Measurements from ENCODE around the gene ERBIN. TPM values are rescaled to one million over a fixed set of nuclear protein-coding genes. Genes with fewer than 3 reads are reported as not detected.

Gene ERBIN
- polyA plus RNA-seq, 3 donors, result 25.2 to 43.3 (median 28.6) TPM

- Histone ChIP-seq H3K79me2 (ENCODE audit: insufficient read depth, low read length) (peaks cover 52% of the 10 kb centered on the region), H2AFZ (ENCODE audit: insufficient read depth, low read depth, low read length, poor library complexity, severe bottlenecking) (no peak overlapping the region), H3K9me3 (replicated peaks in 1 of 2; ENCODE audit: control insufficient read depth in 1 of 2, insufficient read depth in 1 of 2, low read length in 2 of 2) (no peaks in the 10 kb centered on the region), H3K27ac (ENCODE audit: low read depth in 1 of 2, low read length in 2 of 2) (no peak overlapping the region), H3K36me3 (replicated peaks in 1 of 2; ENCODE audit: control insufficient read depth in 1 of 2, insufficient read depth in 2 of 2, low read length in 2 of 2) (peaks cover 15 to 56% of the 10 kb centered on the region in 2 donors), H3K4me3 (replicated peaks in 1 of 3; ENCODE audit: low read depth in 2 of 3, low read length in 3 of 3) (no peak overlapping the region), H3K4me2 (replicated peaks; ENCODE audit: extremely low read depth, low read length, poor library complexity, severe bottlenecking) (no peak overlapping the region), H4K20me1 (ENCODE audit: insufficient read depth, low read length) (peaks cover 73% of the 10 kb centered on the region), H3K4me1 (ENCODE audit: control insufficient read depth in 1 of 2, insufficient read depth in 2 of 2, low read length in 2 of 2) (no peaks in the 10 kb centered on the region), H3K27me3 (ENCODE audit: control insufficient read depth in 2 of 2, insufficient read depth in 2 of 2, low read length in 2 of 2) (no peaks in the 10 kb centered on the region), H3K9ac (ENCODE audit: insufficient read depth, low read length, poor library complexity, severe bottlenecking) (no peak overlapping the region)
- no peak overlapping the region for H3K27ac Mint-ChIP-seq
- peaks cover 0 to 6% (median 3%) of the 10 kb centered on the region in 7 donors for H3K9me3 Mint-ChIP-seq
- TF ChIP-seq CTCF (IDR thresholded peaks at IDR 0.05), result no peak
- 100% methylated on average over 4 of the region's 14 CpGs for WGBS (ENCODE audit: insufficient coverage)
- DNase-seq, result no peak
- peaks cover 0 to 3% (median 0%) of the 10 kb centered on the region in 3 donors for H3K27me3 Mint-ChIP-seq (ENCODE audit: low read depth in 3 of 3)
- H3K4me1 Mint-ChIP-seq, result peaks cover 8% of the 10 kb centered on the region
- H3K36me3 Mint-ChIP-seq, result peaks cover 45 to 50% of the 10 kb centered on the region in 2 donors
- intact Hi-C loops (cut with micrococcal nuclease), result no loop called here
- no peak overlapping the region for H3K4me3 Mint-ChIP-seq
Measured at GRCh38 chr5:66004216-66004615, 77.8 kb downstream of the ERBIN start.

GRCh38 chr5:66009277-66009676 is 82.9 kb downstream of the ERBIN start:
- no peak overlapping the region for H3K27ac ChIP-seq (ENCODE audit: low read depth in 1 of 2, low read length in 2 of 2)
- no peaks in the 10 kb centered on the region for H3K9me3 ChIP-seq (replicated peaks in 1 of 2; ENCODE audit: control insufficient read depth in 1 of 2, insufficient read depth in 1 of 2, low read length in 2 of 2)
- TF ChIP-seq CTCF (IDR thresholded peaks at IDR 0.05), result no peak
- no peak for DNase-seq
- intact Hi-C loops (cut with micrococcal nuclease), result no loop called here
- H3K4me2 ChIP-seq (replicated peaks; ENCODE audit: extremely low read depth, low read length, poor library complexity, severe bottlenecking), result no peak overlapping the region
- Mint-ChIP-seq H3K27ac (no peak overlapping the region), H3K36me3 (peaks cover 42 to 44% of the 10 kb centered on the region in 2 donors), H3K4me1 (peaks cover 14% of the 10 kb centered on the region), H3K9me3 (peaks cover 0 to 5% (median 0%) of the 10 kb centered on the region in 7 donors), H3K27me3 (ENCODE audit: low read depth in 3 of 3) (no peaks in the 10 kb centered on the region), H3K4me3 (no peak overlapping the region)
- WGBS (ENCODE audit: insufficient coverage), result no CpG with 5 or more reads among the region's 2 CpGs
- H2AFZ ChIP-seq (ENCODE audit: insufficient read depth, low read depth, low read length, poor library complexity, severe bottlenecking), result no peak overlapping the region
- no peaks in the 10 kb centered on the region for H3K27me3 ChIP-seq (ENCODE audit: control insufficient read depth in 2 of 2, insufficient read depth in 2 of 2, low read length in 2 of 2)
- peaks cover 30 to 47% of the 10 kb centered on the region in 2 donors for H3K36me3 ChIP-seq (replicated peaks in 1 of 2; ENCODE audit: control insufficient read depth in 1 of 2, insufficient read depth in 2 of 2, low read length in 2 of 2)
- peaks cover 16% of the 10 kb centered on the region for H3K79me2 ChIP-seq (ENCODE audit: insufficient read depth, low read length)
- no peak overlapping the region for H3K4me3 ChIP-seq (replicated peaks in 1 of 3; ENCODE audit: low read depth in 2 of 3, low read length in 3 of 3)
- no peaks in the 10 kb centered on the region for H3K4me1 ChIP-seq (ENCODE audit: control insufficient read depth in 1 of 2, insufficient read depth in 2 of 2, low read length in 2 of 2)
- H4K20me1 ChIP-seq (ENCODE audit: insufficient read depth, low read length), result peaks cover 59% of the 10 kb centered on the region
- no peak overlapping the region for H3K9ac ChIP-seq (ENCODE audit: insufficient read depth, low read length, poor library complexity, severe bottlenecking)
